GM12801 (cell line): ENCODE measurements around the gene SCLT1.

Source experiments
- CTCF ChIP-seq: IDR thresholded peaks from one replicate; pipeline ENCODE4 v1.5.1; 2011; ENCODE audit warnings: control low read depth; ENCODE audit not compliant: insufficient read length; ENCODE audit errors: extremely low read depth

Gene SCLT1

GRCh38 chr4:129093191-129093920 is at the start of gene SCLT1:
SCLT1 (minus strand) TSS chr4:129093539; CDS start chr4:129093103, 436 bp downstream.
- TF ChIP-seq CTCF, result no peak

GRCh38 chr4:129140521-129140920 is 47.2 kb upstream of the SCLT1 start:
- TF ChIP-seq CTCF, result no peak

GRCh38 chr4:129138810-129139496 is 45.6 kb upstream of the SCLT1 start:
- TF ChIP-seq CTCF, result no peak

- TF ChIP-seq CTCF, result no peak
Observed at GRCh38 chr4:129136433-129136832, 43.1 kb upstream of the SCLT1 start.

- TF ChIP-seq CTCF, result no peak
Observed at GRCh38 chr4:129131343-129131742, 38.0 kb upstream of the SCLT1 start.

- TF ChIP-seq CTCF, result no peak
Observed at GRCh38 chr4:129129143-129129542, 35.8 kb upstream of the SCLT1 start.

GRCh38 chr4:129117705-129118104 is 24.4 kb upstream of the SCLT1 start:
- no peak for TF ChIP-seq CTCF
